Progenitor cell of endocrine pancreas (in vitro differentiated cells): ENCODE results near the gene LRMDA. TPM values are rescaled to one million over a fixed set of nuclear protein-coding genes. Genes with fewer than 3 reads are reported as not detected.

ENCODE experiments used
- DNase-seq: peaks from one replicate; pipeline ENCODE4 v3.0.0; 2021; ENCODE audit warnings: low spot score; ENCODE audit not compliant: unreplicated experiment
- H3K27ac Mint-ChIP-seq: 2 replicates; pipeline ENCODE4 v1.8.0; 2021; ENCODE audit warnings: mild to moderate bottlenecking, moderate library complexity, mixed read lengths
- H3K27me3 Mint-ChIP-seq: 2 replicates; pipeline ENCODE4 v1.8.0; 2021; ENCODE audit warnings: mixed read lengths
- H3K36me3 Mint-ChIP-seq: 2 replicates; pipeline ENCODE4 v1.8.0; 2022; ENCODE audit warnings: mixed read lengths; ENCODE audit not compliant: insufficient read depth
- H3K4me1 Mint-ChIP-seq: 2 replicates; pipeline ENCODE4 v1.8.0; 2021; ENCODE audit warnings: low read depth, mixed read lengths
- H3K4me3 Mint-ChIP-seq: 2 replicates; pipeline ENCODE4 v1.8.0; 2021; ENCODE audit warnings: low read depth, mild to moderate bottlenecking, moderate library complexity, mixed read lengths
- H3K9me3 Mint-ChIP-seq: 2 replicates; pipeline ENCODE4 v1.8.0; 2021; ENCODE audit warnings: low read depth, mixed read lengths
- total RNA-seq: library from RNA; stranded (reverse); gene quantifications from 2 replicates; pipeline ENCODE4 v1.2.1, GENCODE V29; 2021
- TF ChIP-seq, protein P1 (sequence below): fragments of 200-600 bp; sonication (generic); IDR thresholded peaks from one replicate; pipeline ENCODE4 v1.5.0; 2021; ENCODE audit warnings: antibody characterized with exemption, mild to moderate bottlenecking; ENCODE audit not compliant: unreplicated experiment

The LRMDA gene
- total RNA-seq, 1 donor from 2014 or later: 6.5 TPM

DNA sequence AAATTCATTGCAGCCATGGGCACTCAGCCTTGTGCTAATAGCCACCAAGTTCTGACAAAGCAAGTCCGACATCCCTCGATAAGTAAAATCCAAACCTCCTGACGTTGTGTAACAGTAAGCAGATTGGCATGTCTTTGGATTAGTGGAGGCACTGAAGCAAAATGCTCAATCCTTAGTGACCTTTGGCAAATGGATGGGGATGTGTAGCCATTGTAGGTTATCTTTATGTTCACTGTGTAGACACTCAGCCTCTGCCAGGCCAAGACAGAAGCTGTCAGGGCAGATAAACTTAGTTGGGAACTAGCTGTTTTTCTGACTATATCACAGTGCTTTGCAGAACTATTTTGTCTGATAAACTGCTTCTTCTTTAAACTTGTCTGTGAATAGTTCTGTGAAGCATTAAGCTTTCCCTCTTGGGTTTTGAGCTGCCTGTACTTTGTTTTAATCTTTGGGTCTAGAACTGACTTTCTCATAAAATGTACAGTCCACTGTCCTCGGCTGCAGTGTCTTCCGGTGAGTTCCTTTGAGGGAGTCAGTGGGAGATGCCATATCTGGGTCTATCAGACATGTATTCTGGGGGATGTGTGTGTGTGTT, 220.8 kb downstream of the LRMDA start:
- DNase-seq: no peak
- peak overlapping the region; percentile 10 for H3K27ac Mint-ChIP-seq
- no peaks in the 10 kb centered on the region for H3K36me3 Mint-ChIP-seq
- H3K27me3 Mint-ChIP-seq: peaks cover 3% of the 10 kb centered on the region
- no peak overlapping the region for H3K4me3 Mint-ChIP-seq
- TF ChIP-seq, protein P1, sequence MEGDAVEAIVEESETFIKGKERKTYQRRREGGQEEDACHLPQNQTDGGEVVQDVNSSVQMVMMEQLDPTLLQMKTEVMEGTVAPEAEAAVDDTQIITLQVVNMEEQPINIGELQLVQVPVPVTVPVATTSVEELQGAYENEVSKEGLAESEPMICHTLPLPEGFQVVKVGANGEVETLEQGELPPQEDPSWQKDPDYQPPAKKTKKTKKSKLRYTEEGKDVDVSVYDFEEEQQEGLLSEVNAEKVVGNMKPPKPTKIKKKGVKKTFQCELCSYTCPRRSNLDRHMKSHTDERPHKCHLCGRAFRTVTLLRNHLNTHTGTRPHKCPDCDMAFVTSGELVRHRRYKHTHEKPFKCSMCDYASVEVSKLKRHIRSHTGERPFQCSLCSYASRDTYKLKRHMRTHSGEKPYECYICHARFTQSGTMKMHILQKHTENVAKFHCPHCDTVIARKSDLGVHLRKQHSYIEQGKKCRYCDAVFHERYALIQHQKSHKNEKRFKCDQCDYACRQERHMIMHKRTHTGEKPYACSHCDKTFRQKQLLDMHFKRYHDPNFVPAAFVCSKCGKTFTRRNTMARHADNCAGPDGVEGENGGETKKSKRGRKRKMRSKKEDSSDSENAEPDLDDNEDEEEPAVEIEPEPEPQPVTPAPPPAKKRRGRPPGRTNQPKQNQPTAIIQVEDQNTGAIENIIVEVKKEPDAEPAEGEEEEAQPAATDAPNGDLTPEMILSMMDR: no peak
- H3K9me3 Mint-ChIP-seq: no peaks in the 10 kb centered on the region
- H3K4me1 Mint-ChIP-seq: peaks cover 7% of the 10 kb centered on the region

DNA sequence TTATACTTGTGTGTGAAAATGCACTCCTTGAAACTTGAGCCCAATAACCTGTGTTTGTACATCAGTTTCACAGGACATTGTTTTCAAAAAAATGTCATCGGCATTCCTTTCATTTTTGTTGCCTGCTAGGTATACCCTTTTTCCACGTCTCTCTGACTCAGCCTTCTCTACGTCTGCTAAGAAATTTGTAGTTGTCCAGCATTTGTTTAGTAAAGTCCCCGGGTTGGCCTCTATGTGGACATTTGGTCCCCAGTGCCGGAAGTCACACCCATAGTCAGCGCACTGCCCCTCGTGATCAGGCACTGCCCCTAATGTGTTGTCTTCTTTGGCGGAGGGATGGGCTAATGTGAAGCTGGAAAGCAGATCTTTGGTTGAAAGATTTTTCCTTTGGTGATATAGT, 222.3 kb downstream of the LRMDA start:
- Mint-ChIP-seq H3K9me3 (peaks cover 3% of the 10 kb centered on the region), H3K27ac (no peak overlapping the region), H3K4me3 (no peak overlapping the region), H3K4me1 (peaks cover 7% of the 10 kb centered on the region), H3K27me3 (peaks cover 3% of the 10 kb centered on the region), H3K36me3 (no peaks in the 10 kb centered on the region)
- TF ChIP-seq, protein P1: no peak
- DNase-seq: no peak

DNA sequence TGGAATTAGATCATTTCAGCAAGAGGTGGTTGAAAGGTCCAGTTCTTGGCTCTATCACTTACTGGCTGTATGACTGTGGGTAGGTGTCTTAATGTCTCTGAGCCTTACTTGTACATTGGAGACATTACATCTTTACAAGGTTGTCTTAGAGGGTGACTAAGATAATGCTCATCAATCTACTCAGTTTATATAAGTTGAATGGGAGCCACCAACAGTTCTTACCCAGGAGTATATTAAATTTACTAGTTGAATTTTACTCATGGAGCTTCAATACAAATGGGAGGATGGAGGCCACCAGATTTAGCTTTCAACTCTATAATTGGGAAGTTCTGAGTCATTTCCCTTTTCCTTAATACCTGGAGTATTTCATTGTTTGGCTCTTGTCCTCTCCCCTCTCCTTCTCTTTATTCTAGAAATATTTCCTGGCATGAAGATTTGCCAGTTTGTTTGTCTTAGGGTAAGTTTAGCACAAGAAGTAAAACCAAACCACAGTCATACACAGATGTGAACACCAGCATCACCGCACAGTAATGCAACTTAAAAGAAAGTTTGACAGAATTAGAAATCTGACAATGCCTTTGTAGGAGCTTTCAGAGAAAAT, 222.8 kb downstream of the LRMDA start:
- Mint-ChIP-seq H3K27ac (no peak overlapping the region), H3K4me1 (peaks cover 9% of the 10 kb centered on the region)

DNA sequence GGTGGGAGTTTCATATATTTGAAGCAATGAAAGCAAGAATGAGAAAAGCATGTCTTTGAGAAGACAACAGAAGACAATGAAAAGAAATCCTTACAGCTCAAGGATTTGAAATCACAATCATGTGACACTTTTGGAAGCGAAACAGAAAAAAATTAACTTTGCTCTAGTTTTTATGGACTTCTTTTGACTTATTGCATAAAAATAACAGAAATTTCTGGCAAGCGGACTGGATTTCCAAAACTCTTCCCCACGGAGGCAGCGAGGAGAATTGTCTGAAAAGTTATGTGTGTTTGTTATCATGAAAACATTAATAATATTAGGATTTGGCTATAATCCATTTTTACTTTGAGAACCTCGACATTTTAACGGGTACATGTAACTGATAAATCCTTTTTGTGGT, 223.3 kb downstream of the LRMDA start:
- peaks cover 6% of the 10 kb centered on the region for H3K27me3 Mint-ChIP-seq

More for the DNA sequence above, 222.8 kb downstream of the LRMDA start:
- H3K36me3 Mint-ChIP-seq: no peaks in the 10 kb centered on the region
- peaks cover 3% of the 10 kb centered on the region for H3K9me3 Mint-ChIP-seq
- no peak for DNase-seq
- TF ChIP-seq, protein P1: no peak
- no peak overlapping the region for H3K4me3 Mint-ChIP-seq
- H3K27me3 Mint-ChIP-seq: peaks cover 5% of the 10 kb centered on the region

DNA sequence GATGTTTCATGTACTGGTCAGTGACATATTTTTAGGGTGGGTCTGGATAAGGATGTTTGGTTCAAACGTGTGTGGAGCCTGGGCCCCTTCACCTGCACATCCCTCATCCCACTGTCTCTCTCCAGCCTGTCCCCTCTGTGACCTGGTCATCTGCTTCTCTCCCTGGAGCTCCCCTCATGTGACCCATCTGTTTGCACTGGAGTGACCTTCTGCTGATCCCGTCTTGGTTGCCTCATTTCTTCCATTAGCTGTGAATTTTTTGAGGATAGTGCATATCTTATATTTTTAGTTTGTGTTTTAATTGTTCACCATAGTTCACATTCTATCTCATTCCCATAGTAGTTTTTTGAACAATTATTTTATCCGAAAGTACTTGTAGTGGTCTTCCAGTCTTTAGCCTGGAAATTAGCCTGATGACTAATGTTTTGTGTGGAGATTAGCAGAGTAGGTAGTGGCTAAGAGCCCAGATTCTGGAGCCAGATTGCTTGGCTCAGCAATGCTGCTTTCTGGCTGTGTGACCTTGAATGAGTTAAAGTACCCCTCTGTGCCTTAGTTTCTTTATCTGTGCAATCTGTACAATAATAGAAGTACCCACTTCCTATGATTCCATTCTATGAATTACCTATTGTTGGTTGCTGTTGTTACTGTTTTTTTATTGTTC, 224.5 kb downstream of the LRMDA start:
- H3K4me3 Mint-ChIP-seq: no peak overlapping the region
- TF ChIP-seq, protein P1: no peak
- H3K4me1 Mint-ChIP-seq: peaks cover 14% of the 10 kb centered on the region
- peaks cover 3% of the 10 kb centered on the region for H3K9me3 Mint-ChIP-seq
- no peaks in the 10 kb centered on the region for H3K36me3 Mint-ChIP-seq
- DNase-seq: no peak
- H3K27me3 Mint-ChIP-seq: peaks cover 6% of the 10 kb centered on the region
- no peak overlapping the region for H3K27ac Mint-ChIP-seq

More for the DNA sequence above, 223.3 kb downstream of the LRMDA start:
- Mint-ChIP-seq H3K36me3 (no peaks in the 10 kb centered on the region), H3K4me1 (peaks cover 9% of the 10 kb centered on the region), H3K4me3 (no peak overlapping the region), H3K9me3 (peaks cover 3% of the 10 kb centered on the region), H3K27ac (no peak overlapping the region)
- TF ChIP-seq, protein P1: no peak
- DNase-seq: no peak
